Upper lobe of left lung (tissue), 6 donors: ENCODE measurements around the gene TNNT2. TPM values are rescaled to one million over a fixed set of nuclear protein-coding genes. Genes with fewer than 3 reads are reported as not detected.

ENCODE experiments used
- ATAC-seq, 2 donors: fragments of 200-7000 bp; cut with Tn5 transposase; one replicate each; pipeline ENCODE4 v1.9.1; 2022; ENCODE audit warnings: mild to moderate bottlenecking in 2 of 2, moderate library complexity in 2 of 2; ENCODE audit not compliant: low FRiP score in 2 of 2
- DNase-seq, 2 donors: peaks; one replicate each; pipeline ENCODE4 v3.0.0-alpha.2; 2019 to 2020
- H3K27ac ChIP-seq, 4 donors: fragments of 200-600 bp; sonication (generic); one replicate each; pipeline ENCODE4 v1.5.1; 2016 to 2019
- H3K27me3 ChIP-seq, 4 donors: fragments of 200-600 bp; sonication (generic); one replicate each; pipeline ENCODE4 v1.5.1; 2017 to 2019
- H3K36me3 ChIP-seq, 4 donors: fragments of 200-600 bp; sonication (generic); one replicate each; pipeline ENCODE4 v1.5.1; 2016 to 2019
- H3K4me1 ChIP-seq, 4 donors: fragments of 200-600 bp; sonication (generic); one replicate each; pipeline ENCODE4 v1.5.1; 2018 to 2019
- H3K4me3 ChIP-seq, 4 donors: fragments of 200-600 bp; sonication (generic); one replicate each; pipeline ENCODE4 v1.5.1; 2017 to 2019; ENCODE audit warnings: mild to moderate bottlenecking in 2 of 4, moderate library complexity in 1 of 4
- H3K9me3 ChIP-seq, 4 donors: fragments of 200-600 bp; sonication (generic); one replicate each; pipeline ENCODE4 v1.5.1; 2018 to 2019
- CTCF ChIP-seq, 6 experiments: fragments of 450-650 bp in 4 of 6; fragments of 200-600 bp in 2 of 6; sonication (generic) in 2 of 6; IDR thresholded peaks; one replicate each; pipeline ENCODE4 v1.5.1; 2016 to 2019; ENCODE audit warnings: antibody characterized with exemption in 6 of 6
- EP300 ChIP-seq, 4 donors: sonication (generic); formaldehyde crosslinking; IDR thresholded peaks; one replicate each; pipeline ENCODE4 v1.5.1; 2017; ENCODE audit warnings: antibody characterized with exemption in 4 of 4, control low read depth in 2 of 4
- POLR2A ChIP-seq, 4 donors: fragments of 450-650 bp; IDR thresholded peaks; one replicate each; pipeline ENCODE4 v1.5.1; 2016 to 2017; ENCODE audit warnings: antibody characterized with exemption in 4 of 4, mild to moderate bottlenecking in 2 of 4
- POLR2AphosphoS5 ChIP-seq, 2 donors: sonication (generic); formaldehyde crosslinking; IDR thresholded peaks; one replicate each; pipeline ENCODE4 v1.5.1; 2017; ENCODE audit warnings: antibody characterized with exemption in 2 of 2
- WGBS, 2 donors: methylation state at CpG; one replicate each; pipeline ENCODE4 v1.1.5; 2017 to 2018; 5-methylcytosine and 5-hydroxymethylcytosine counted together
- total RNA-seq, 6 donors: library from RNA; depleted of rRNA in 4 of 6; stranded (reverse); fragments of >200 nt in 4 of 6; gene quantifications; one replicate each; pipeline versions ENCODE4 v1.1.0 to v1.2.1, GENCODE V29; 2016 to 2021
- donor health status: DM: no; HTN: no; CAD: no; lungs with moderate emphysema.
- donor health status: DM: no; HTN: yes; CAD: no; lungs with severe emphysema.

The TNNT2 gene
- total RNA-seq, 6 donors from 2014 or later = 2.0 to 31.4 (median 6.4) TPM

- Histone ChIP-seq H3K9me3 (no peaks in the 10 kb centered on the region), H3K27me3 (no peaks in the 10 kb centered on the region), H3K4me1 (peaks cover 0 to 15% (median 8%) of the 10 kb centered on the region in 4 donors), H3K4me3 (no peak overlapping the region), H3K27ac (no peak overlapping the region), H3K36me3 (no peaks in the 10 kb centered on the region)
- 67 to 75% methylated on average over 3 to 4 of the region's 4 CpGs for WGBS, 2 donors
- TF ChIP-seq POLR2AphosphoS5 (IDR thresholded peaks at IDR 0.05) (no peak), POLR2A (IDR thresholded peaks at IDR 0.05) (no peak), EP300 (IDR thresholded peaks at IDR 0.05) (no peak), CTCF (IDR thresholded peaks at IDR 0.05) (no peak)
- no peak for DNase-seq
- no peak for ATAC-seq
Measured at GRCh38 chr1:201328576-201328975, 48.9 kb downstream of the TNNT2 start.

- H3K27me3 ChIP-seq = no peaks in the 10 kb centered on the region
- no peak for ATAC-seq
- 88 to 96% methylated on average over 6 to 7 of the region's 7 CpGs for WGBS, 2 donors
- H3K9me3 ChIP-seq = no peaks in the 10 kb centered on the region
- no peak overlapping the region for H3K27ac ChIP-seq
- TF ChIP-seq EP300 (IDR thresholded peaks at IDR 0.05) (no peak), POLR2AphosphoS5 (IDR thresholded peaks at IDR 0.05) (no peak), POLR2A (IDR thresholded peaks at IDR 0.05) (no peak), CTCF (IDR thresholded peaks at IDR 0.05) (no peak)
- no peaks in the 10 kb centered on the region for H3K36me3 ChIP-seq
- peaks cover 0 to 15% (median 8%) of the 10 kb centered on the region in 4 donors for H3K4me1 ChIP-seq
- DNase-seq = no peak
- no peak overlapping the region for H3K4me3 ChIP-seq
Measured at GRCh38 chr1:201327687-201328240, 49.7 kb downstream of the TNNT2 start.

GRCh38 chr1:201326710-201327109 is 50.8 kb downstream of the TNNT2 start:
- H3K9me3 ChIP-seq = no peaks in the 10 kb centered on the region
- no peaks in the 10 kb centered on the region for H3K36me3 ChIP-seq
- ATAC-seq (no peak), DNase-seq (no peak)
- H3K4me3 ChIP-seq = no peak overlapping the region
- H3K27me3 ChIP-seq = no peaks in the 10 kb centered on the region
- no peak for TF ChIP-seq CTCF (IDR thresholded peaks at IDR 0.05)
- TF ChIP-seq POLR2A (IDR thresholded peaks at IDR 0.05) = no peak
- TF ChIP-seq EP300 (IDR thresholded peaks at IDR 0.05) = no peak
- TF ChIP-seq POLR2AphosphoS5 (IDR thresholded peaks at IDR 0.05) = no peak
- 73 to 81% methylated on average over 4 of the region's 4 CpGs for WGBS, 2 donors
- no peak overlapping the region for H3K27ac ChIP-seq
- H3K4me1 ChIP-seq = peaks cover 0 to 15% (median 8%) of the 10 kb centered on the region in 4 donors

GRCh38 chr1:201325678-201326060 is 51.8 kb downstream of the TNNT2 start:
- 93 to 94% methylated on average over 8 of the region's 8 CpGs for WGBS, 2 donors
- Histone ChIP-seq H3K4me3 (no peak overlapping the region), H3K9me3 (no peaks in the 10 kb centered on the region), H3K36me3 (no peaks in the 10 kb centered on the region), H3K27me3 (no peaks in the 10 kb centered on the region), H3K4me1 (peaks cover 0 to 15% (median 8%) of the 10 kb centered on the region in 4 donors), H3K27ac (no peak overlapping the region)
- DNase-seq (no peak), ATAC-seq (no peak)
- TF ChIP-seq POLR2AphosphoS5 (IDR thresholded peaks at IDR 0.05) (no peak), POLR2A (IDR thresholded peaks at IDR 0.05) (no peak), EP300 (IDR thresholded peaks at IDR 0.05) (no peak), CTCF (IDR thresholded peaks at IDR 0.05) (no peak)
